ENCODE data around the gene FSTL3.
"Not testable (repeated sequence)": the region's sequence is repeated elsewhere in the genome, so short reads cannot be mapped to it uniquely, and the experiment has no call there.

Gene FSTL3

DNA sequence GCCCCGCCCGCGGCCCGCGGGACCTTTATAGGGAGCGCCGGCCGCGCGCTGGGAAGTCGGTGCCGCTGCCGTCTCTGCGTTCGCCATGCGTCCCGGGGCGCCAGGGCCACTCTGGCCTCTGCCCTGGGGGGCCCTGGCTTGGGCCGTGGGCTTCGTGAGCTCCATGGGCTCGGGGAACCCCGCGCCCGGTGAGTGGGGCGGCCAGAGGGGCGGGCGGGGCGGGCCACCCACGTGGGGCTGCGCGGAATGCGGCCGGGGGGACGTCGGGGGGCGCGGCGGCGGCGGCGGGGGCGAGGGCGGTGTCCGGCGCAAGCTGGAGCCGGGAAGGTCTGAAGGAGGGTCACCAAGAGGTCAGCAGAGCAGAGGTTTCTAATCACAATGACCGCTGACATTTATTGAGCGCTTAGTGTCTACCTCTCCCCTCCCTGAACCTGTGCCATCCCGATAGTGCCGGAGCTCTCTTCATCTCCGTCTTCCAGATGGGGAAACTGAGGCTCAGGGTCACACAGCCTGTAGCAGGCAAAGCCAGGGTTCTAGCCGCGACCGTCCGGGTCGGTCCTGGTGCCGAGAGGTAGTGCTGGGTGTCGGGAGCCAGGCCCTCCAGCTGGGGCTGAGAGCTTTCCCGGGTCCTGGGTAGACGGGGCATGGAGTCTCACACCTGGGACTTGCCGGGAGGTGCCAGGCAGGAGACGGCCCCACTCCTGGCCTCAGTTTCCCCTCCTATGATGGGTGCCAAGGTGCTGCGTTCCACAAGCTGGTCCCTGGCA lies at the start of gene FSTL3:
FSTL3 (plus strand) TSS at position 54 of the 767 bp plus-strand sequence; CDS start at position 86, 32 bp downstream.
- no peak for DNase-seq

GRCh38 chr19:626566-626965 lies 49.6 kb upstream of the FSTL3 start:
- not testable (repeated sequence) for DNase-seq

GRCh38 chr19:628168-628567 lies 48.0 kb upstream of the FSTL3 start:
- DNase-seq, result no peak

GRCh38 chr19:629515-629914 lies 46.7 kb upstream of the FSTL3 start:
- DNase-seq, result not testable (repeated sequence)

DNA sequence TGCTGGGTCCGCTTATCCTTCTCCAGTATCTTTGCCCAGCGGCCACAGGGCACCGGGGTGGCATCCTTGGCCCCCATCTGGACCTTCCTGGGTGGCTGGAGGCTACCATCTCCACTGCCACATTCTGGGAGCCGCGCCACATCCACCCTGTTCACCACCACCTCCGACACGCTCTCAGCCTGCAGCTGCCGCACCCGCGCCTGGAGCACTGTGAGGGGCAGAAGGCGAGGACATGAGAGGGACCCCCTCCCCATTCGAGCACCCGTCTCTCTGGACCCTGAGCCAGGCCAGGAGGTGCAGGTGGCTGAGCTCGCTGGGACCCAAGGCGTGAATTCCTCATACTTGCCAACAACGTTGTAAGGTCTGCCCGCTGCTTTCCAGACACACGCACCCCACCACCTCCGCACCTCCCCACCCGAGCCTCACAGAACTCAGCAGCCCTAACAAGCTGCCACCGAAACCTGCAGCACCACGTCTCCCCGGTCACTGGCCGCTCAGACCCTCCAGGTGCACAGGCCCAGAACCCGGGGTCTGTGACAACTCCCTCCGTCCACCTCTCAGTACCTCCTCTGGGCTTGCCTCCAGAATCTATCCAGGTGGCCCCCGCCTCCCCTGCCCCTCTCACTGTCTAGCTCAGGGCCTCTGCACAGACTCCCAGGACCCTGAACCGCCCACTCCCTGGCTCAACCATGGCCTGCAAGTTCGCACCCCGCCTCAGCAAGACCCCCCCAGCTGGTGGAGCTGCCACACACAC lies 46.1 kb upstream of the FSTL3 start:
- no peak for DNase-seq

DNA sequence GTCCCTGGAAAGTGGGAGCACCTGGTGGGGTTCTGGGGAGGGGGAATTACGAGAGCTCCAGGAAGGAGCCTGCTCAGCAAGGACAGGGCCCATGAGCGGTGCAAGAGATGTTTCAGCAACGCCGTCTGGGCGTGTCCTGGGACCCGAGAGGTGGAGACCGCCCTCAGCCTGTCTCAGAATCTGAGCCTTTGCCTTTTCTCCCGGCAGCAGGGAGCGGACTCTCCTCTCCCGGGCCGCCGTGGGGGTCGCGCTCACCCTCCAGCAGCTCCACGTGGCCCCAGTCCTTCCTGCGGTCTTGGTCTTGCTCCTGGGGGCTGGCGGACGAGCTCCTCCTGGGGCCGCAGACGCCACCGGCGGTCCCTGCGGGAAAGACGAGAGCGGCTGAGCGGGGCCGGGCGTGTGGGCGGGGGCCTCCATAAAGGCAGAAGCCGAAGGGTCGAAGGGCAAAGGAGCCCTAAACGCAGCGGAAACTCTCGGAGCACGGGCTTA lies 43.6 kb upstream of the FSTL3 start:
- no peak for DNase-seq

- DNase-seq, result peak; percentile 96
These were observed 43.0 kb upstream of the FSTL3 start, which contains the start of gene POLRMT for GRCh38 chr19:633068-633785. Gene POLRMT (minus strand): TSS chr19:633537. CDS start chr19:633512, 25 bp downstream.

DNA sequence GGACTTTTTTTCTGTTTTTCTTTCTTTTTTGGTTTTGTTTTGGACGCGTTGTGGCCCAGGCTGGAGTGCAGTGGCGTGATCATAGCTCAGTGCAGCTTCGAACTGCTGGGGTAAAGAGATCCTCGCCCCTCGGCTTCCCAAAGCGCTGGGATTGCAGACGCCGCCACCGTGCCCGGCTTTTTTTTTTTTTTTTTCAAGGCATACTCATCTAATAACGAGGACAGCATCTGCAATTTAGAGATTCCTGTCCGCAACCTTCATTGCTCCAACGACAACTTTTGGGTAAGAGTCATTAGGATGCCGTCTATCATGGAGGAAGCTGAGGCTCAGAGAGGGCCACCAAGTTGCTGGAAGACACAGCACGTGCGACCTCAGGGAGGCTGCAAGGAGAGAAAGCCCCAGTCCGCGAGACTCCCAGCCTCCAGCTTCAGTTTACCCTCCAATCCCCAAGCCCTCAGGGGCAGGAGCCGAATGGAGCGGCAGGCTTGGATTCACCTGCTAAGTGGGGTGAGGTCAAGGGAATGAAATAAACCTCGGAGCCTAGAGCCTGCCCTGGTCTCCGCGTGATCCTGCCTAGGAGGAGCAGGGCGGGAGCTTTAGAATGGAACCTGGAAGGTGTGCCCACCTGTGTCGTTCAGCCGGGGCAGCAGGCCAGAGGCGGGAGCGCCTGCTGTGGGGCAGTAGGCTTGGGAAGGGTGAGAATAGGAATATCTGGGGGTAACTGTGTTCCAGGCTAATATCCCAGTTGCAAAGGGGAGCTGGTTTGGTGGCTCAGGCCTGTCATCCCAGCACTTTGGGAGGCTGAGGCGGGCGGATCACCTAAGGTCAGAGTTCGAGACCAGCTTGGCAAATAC lies 42.2 kb upstream of the FSTL3 start:
- no peak for DNase-seq

- DNase-seq, result no peak
These were observed 41.1 kb upstream of the FSTL3 start for GRCh38 chr19:634975-635652.

DNA sequence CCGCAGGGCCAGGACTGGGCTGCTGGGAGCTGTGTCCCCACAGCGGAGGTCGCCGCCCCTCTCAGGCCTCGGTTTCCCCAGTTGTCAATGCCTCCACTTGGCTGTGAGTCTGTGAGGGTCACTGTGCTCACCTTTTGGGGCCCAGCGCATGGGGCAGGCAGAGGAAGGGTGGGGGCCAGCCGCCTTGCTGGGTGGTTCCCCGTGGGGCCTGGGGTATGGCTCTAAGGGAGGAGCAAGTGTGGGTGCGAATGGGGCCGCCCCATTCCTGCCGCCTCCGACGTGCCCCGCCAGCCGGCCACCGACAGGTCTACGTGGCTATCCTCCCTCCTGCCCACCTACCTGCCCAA lies 37.3 kb upstream of the FSTL3 start:
- no peak for DNase-seq

DNA sequence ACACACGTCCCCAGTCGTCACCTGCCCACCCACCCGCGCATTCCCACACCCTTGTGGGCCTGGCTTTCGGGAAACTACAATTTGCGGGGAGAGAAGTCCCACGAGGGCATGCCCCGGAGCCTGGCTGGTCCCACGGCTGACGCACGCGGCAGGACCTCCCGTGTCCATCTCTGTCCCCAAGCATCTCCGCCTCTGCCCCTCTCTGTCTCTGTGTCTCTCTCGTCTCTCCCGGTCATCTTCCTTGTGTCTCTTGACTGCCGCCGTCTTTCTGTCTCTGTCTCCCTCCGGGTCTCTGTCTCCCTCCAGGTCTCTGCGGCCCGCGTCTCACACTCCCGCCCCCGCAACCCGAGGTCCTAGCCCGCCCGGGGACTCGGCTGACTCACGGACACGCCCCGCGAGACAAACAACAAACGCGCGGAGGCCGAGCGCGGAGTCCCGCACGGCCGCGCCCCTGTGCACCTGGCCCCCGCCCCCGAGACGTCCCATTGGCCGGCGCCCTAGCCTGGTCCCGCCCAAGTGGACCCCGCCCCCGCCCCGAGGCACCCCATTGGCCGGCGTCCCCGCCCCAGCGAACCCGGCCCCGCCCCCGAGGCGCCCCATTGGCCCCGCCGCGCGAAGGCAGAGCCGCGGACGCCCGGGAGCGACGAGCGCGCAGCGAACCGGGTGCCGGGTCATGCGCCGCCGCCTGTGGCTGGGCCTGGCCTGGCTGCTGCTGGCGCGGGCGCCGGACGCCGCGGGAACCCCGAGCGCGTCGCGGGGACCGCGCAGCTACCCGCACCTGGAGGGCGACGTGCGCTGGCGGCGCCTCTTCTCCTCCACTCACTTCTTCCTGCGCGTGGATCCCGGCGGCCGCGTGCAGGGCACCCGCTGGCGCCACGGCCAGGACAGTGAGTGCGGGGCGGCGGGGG lies 36.7 kb upstream of the FSTL3 start, which contains the start of gene FGF22:
FGF22 (plus strand) TSS at position 627 of the 908 bp plus-strand sequence; CDS start at position 674, 47 bp downstream.
- DNase-seq, result peak; percentile 89

DNA sequence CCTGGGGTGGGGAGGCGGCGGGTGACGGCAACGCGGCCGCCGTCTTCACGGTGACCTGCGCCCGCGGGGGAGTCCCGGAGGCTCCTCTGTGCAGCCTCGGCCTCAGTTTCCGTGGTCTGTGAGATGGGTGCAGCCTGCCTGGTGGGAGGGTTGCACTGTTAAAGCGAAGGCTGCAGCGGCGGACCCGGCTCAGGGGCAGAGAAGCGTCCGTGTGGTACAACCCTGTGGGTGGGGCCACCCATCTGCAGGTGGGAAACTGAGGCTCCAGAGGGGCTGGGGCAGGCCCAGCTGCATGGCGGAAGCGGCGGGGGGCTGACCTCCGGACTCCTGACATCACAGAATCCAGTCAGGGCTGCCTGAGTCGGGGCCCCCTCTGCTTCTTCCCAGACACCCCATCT lies 36.0 kb upstream of the FSTL3 start:
- no peak for DNase-seq

GRCh38 chr19:640606-641189 lies 35.5 kb upstream of the FSTL3 start:
- no peak for DNase-seq

DNA sequence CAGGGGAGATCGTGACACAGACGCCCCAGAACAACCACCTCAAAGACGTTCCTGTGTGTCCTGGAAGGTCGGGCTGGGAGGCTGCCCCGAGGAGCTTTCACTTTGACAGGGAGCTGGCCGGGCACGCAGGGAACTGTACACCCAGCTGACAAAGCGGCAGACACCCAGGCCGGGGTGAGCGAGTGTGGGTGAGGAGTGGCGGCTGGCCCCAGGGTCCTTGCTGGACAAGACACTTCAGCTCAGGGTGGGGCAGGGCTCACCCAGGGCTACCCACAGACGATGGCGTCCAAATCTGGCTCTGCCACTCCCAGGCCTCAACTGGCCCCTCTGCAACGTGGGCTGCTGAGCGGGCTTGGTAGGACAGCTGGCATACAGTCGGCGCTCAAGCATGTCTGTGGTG lies 34.5 kb upstream of the FSTL3 start:
- DNase-seq, result no peak

GRCh38 chr19:642767-643727 lies 33.1 kb upstream of the FSTL3 start:
- DNase-seq, result no peak

GRCh38 chr19:643736-644135 lies 32.5 kb upstream of the FSTL3 start:
- no peak for DNase-seq

- no peak for DNase-seq
These were observed 31.8 kb upstream of the FSTL3 start for GRCh38 chr19:644363-644762.

- DNase-seq, result no peak
These were observed 31.4 kb upstream of the FSTL3 start for GRCh38 chr19:644789-645188.
